ENCODE results near the gene TPSAB1.

The TPSAB1 gene

DNA sequence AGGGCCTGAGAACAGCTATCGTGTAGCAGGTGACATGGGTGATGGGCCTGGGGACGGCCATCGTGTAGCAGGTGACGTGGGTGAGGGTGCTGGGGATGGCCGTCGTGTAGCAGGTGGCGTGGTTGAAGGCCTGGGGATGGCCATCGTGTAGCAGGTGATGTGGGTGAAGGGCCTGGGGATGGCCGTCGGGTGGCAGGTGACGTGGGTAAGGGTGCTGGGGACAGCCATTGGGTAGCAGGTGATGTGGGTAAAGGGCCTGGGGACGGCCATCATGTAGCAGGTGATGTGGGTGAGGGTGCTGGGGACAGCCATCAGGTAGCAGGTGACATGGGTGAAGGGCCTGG is 30.8 kb downstream of the TPSAB1 start:
- TF ChIP-seq CTCF (IDR thresholded peaks at IDR 0.05) = no peak

DNA sequence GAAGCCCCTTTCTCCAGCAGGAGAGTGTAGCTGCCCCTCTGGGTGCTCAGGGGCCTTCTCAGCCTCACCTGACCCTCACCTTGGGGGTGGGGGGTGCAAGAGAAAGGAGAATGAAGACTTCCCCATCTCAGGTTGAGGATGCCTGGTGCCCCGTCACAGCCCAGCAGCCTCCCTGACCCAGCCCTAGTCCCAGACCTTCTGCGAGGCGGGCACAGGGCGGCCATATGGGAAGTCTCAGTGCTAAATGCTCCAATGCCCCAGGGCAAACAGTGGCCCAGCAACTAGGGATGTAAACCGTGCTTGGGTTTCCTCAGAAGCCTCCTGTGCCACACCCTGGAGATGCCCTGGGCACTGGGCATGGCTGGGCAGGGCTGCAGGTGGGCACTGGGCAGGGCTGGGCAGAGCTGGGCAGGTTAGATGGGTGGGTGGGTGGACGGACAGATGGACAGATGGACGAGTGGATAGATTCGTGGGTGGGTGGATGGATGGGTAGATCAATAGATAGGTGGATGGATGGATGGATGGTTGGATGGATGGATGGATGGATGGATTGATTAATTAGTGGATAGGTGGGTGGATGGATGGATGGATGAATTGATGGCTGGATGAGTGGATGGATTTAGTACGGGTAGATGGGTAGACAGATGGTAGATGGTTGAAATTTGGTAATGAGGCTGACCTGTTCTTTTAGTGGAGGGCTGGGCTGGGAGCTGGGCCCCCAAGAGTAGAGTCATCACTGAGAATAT is 32.1 kb downstream of the TPSAB1 start:
- TF ChIP-seq CTCF (IDR thresholded peaks at IDR 0.05) = no peak

DNA sequence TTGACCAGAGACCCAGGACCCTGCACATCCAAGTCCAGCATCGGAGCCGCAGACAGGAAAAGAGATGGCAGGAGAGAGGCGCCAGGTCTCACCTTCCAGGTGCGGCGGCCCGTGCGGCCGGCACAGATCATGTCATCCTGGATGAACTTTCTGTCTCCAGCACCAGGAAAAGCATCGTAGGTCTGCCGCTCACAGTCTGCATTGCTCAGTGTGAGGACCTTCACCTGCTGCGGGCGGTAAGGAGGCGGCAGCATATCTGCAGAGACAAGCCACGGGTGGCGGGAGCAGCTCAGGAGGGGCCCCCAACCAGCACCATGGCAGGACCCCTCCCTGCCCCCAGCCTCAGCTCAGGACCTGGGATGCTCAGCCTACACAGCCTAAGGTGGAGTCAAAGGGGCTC is 33.3 kb downstream of the TPSAB1 start:
- no peak for TF ChIP-seq CTCF (IDR thresholded peaks at IDR 0.05)

DNA sequence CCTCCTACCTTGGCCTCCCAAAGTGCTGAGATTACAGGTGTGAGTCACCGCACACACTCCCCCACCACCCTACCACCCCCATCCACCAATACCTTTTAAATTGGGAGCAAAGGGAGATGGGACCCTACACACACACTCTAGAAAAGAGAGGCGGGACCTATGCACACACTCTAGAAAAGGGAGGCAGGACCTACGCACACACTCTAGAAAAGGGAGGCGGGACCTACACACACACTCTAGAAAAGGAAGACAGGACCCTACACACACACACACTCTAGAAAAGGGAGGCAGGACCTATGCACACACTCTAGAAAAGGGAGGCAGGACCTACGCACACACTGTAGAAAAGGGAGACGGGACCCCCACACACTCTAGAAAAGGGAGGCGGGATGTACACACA is 34.3 kb downstream of the TPSAB1 start:
- no peak for TF ChIP-seq CTCF (IDR thresholded peaks at IDR 0.05)

DNA sequence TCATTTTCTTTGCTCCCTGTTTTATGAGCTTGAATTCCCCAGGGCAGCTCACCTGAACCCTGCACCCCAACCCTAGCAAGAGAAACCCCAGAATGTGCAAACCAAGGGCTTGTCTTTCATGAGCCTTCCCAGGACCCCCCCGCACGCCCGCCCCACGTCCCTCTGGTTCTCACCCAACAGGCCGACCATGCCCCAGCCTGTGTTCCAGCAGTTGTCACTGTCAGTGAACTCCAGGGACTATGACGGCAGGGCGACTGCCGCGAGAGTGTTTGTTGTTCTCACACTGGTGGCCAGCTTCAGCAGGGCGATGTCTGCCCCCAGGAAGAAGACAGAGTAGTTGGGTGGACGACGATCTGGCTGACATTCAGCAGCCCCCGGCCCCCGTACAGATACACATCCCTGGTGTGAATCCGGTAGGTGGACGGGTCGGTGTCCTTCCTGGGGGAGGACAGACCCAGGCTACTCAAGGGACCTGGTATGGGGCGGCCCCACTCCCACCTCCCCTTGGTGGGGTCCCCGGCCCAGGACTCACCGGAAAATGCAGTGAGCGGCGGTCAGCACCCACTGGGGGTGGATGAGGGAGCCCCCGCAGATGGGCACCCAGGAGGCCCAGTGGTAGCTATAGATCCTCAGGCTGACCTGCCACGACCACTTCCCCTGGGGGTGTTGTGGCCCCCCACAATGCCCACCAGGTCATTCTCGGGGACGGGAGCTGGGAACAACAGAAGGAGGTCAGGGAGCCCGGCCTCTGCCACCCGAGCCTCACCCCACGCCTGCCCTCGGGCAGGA is 35.5 kb downstream of the TPSAB1 start:
- TF ChIP-seq CTCF (IDR thresholded peaks at IDR 0.05) = no peak

- no peak for TF ChIP-seq CTCF (IDR thresholded peaks at IDR 0.05)
These were observed 36.0 kb downstream of the TPSAB1 start for GRCh38 chr16:1276580-1276878.

DNA sequence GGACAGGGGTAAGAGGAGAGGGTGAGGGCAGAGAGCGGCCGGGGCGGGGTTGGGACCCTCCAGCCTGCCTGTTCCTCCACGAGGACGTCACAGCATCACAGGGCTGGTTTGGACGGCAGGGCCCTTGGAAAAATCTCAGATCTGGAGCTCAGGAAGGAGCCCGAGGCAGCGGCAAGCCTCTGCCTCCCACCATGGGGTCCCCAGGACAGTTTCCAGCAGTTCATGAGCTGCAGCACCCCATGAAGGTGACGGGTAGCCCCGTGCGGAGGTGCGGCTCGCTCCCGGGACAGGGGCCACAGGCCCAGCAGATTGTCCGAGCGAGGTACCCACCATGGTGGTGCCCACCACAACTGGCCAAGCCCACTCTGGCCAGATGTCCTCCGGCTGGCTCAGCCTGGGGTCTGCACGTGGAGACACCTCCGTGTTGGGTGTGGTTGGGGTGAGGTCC is 36.7 kb downstream of the TPSAB1 start:
- no peak for TF ChIP-seq CTCF (IDR thresholded peaks at IDR 0.05)

All from LNCAP (cell line).